Muscle layer of colon (tissue), 2 donors: Measurements from ENCODE around the gene ANO3.
"Not testable (repeated sequence)": the region's sequence is repeated elsewhere in the genome, so short reads cannot be mapped to it uniquely, and the experiment has no call there.

ENCODE experiments used
- H3K27ac ChIP-seq: one replicate; pipeline ENCODE4 v1.7.0; 2013; ENCODE audit warnings: low read depth, mild to moderate bottlenecking, low read length, moderate library complexity
- H3K27me3 ChIP-seq, 2 donors: one replicate each; pipeline ENCODE4 v1.7.0; 2013; ENCODE audit warnings: low read length in 2 of 2, mild to moderate bottlenecking in 2 of 2; ENCODE audit not compliant: insufficient read depth in 2 of 2, control insufficient read depth in 1 of 2
- H3K36me3 ChIP-seq: one replicate; pipeline ENCODE4 v1.7.0; 2013; ENCODE audit warnings: mild to moderate bottlenecking, low read length; ENCODE audit not compliant: insufficient read depth
- H3K4me1 ChIP-seq: one replicate; pipeline ENCODE4 v1.7.0; 2013; ENCODE audit warnings: mild to moderate bottlenecking, low read length; ENCODE audit not compliant: insufficient read depth
- H3K4me3 ChIP-seq, 2 donors: one replicate each; pipeline ENCODE4 v1.7.0; 2013; ENCODE audit warnings: low read length in 2 of 2, low read depth in 1 of 2, mild to moderate bottlenecking in 1 of 2, moderate library complexity in 1 of 2
- H3K9ac ChIP-seq: one replicate; pipeline ENCODE4 v1.7.0; 2013; ENCODE audit warnings: low read length
- H3K9me3 ChIP-seq: one replicate; pipeline ENCODE4 v1.7.0; 2013; ENCODE audit warnings: mild to moderate bottlenecking, low read length
- donor health status: abdominal sarcoma.
- donor health status: Adenocarcinoma of cecum.

The ANO3 gene

GRCh38 chr11:26579683-26580082 lies 247.8 kb downstream of the ANO3 start:
- no peaks in the 10 kb centered on the region for H3K27me3 ChIP-seq
- H3K9me3 ChIP-seq: no peaks in the 10 kb centered on the region
- H3K27ac ChIP-seq: no peak overlapping the region
- no peaks in the 10 kb centered on the region for H3K4me1 ChIP-seq
- H3K4me3 ChIP-seq: no peak overlapping the region
- H3K9ac ChIP-seq: no peak overlapping the region
- no peaks in the 10 kb centered on the region for H3K36me3 ChIP-seq

GRCh38 chr11:26580929-26581328 lies 249.0 kb downstream of the ANO3 start:
- Histone ChIP-seq H3K4me3 (no peak overlapping the region), H3K27me3 (no peaks in the 10 kb centered on the region), H3K27ac (no peak overlapping the region), H3K9ac (no peak overlapping the region), H3K9me3 (no peaks in the 10 kb centered on the region), H3K4me1 (no peaks in the 10 kb centered on the region), H3K36me3 (no peaks in the 10 kb centered on the region)

GRCh38 chr11:26583550-26583949 lies 251.6 kb downstream of the ANO3 start:
- Histone ChIP-seq H3K27ac (no peak overlapping the region), H3K4me3 (no peak overlapping the region), H3K27me3 (no peaks in the 10 kb centered on the region), H3K9ac (no peak overlapping the region), H3K36me3 (no peaks in the 10 kb centered on the region), H3K9me3 (no peaks in the 10 kb centered on the region), H3K4me1 (no peaks in the 10 kb centered on the region)

GRCh38 chr11:26584818-26585217 lies 252.9 kb downstream of the ANO3 start:
- no peak overlapping the region for H3K4me3 ChIP-seq
- no peaks in the 10 kb centered on the region for H3K27me3 ChIP-seq
- H3K36me3 ChIP-seq: no peaks in the 10 kb centered on the region
- H3K27ac ChIP-seq: no peak overlapping the region
- H3K9ac ChIP-seq: no peak overlapping the region
- H3K4me1 ChIP-seq: no peaks in the 10 kb centered on the region
- no peaks in the 10 kb centered on the region for H3K9me3 ChIP-seq

- no peaks in the 10 kb centered on the region for H3K9me3 ChIP-seq
- H3K36me3 ChIP-seq: no peaks in the 10 kb centered on the region
- H3K4me1 ChIP-seq: no peaks in the 10 kb centered on the region
- H3K27ac ChIP-seq: no peak overlapping the region
- no peaks in the 10 kb centered on the region for H3K27me3 ChIP-seq
- H3K4me3 ChIP-seq: no peak overlapping the region
- no peak overlapping the region for H3K9ac ChIP-seq
These were observed 255.1 kb downstream of the ANO3 start for GRCh38 chr11:26587073-26587472.

GRCh38 chr11:26593691-26594090 lies 261.8 kb downstream of the ANO3 start:
- no peaks in the 10 kb centered on the region for H3K9me3 ChIP-seq
- no peaks in the 10 kb centered on the region for H3K4me1 ChIP-seq
- H3K27ac ChIP-seq: no peak overlapping the region
- H3K4me3 ChIP-seq: no peak overlapping the region
- H3K9ac ChIP-seq: no peak overlapping the region
- no peaks in the 10 kb centered on the region for H3K27me3 ChIP-seq
- H3K36me3 ChIP-seq: no peaks in the 10 kb centered on the region

- H3K4me3 ChIP-seq, H3K27ac ChIP-seq, H3K27me3 ChIP-seq, H3K9ac ChIP-seq, H3K9me3 ChIP-seq, H3K4me1 ChIP-seq, H3K36me3 ChIP-seq: not testable (repeated sequence)
These were observed 263.4 kb downstream of the ANO3 start for GRCh38 chr11:26595207-26595865.

- not testable (repeated sequence) for H3K9ac ChIP-seq, H3K4me1 ChIP-seq, H3K27me3 ChIP-seq, H3K9me3 ChIP-seq, H3K36me3 ChIP-seq, H3K27ac ChIP-seq, H3K4me3 ChIP-seq
These were observed 265.2 kb downstream of the ANO3 start for GRCh38 chr11:26597049-26597689.

GRCh38 chr11:26597899-26598298 lies 266.0 kb downstream of the ANO3 start:
- no peaks in the 10 kb centered on the region for H3K27me3 ChIP-seq
- H3K9ac ChIP-seq: no peak overlapping the region
- H3K9me3 ChIP-seq: no peaks in the 10 kb centered on the region
- H3K36me3 ChIP-seq: no peaks in the 10 kb centered on the region
- H3K4me1 ChIP-seq: no peaks in the 10 kb centered on the region
- no peak overlapping the region for H3K4me3 ChIP-seq
- H3K27ac ChIP-seq: no peak overlapping the region

- no peak overlapping the region for H3K27ac ChIP-seq
- no peaks in the 10 kb centered on the region for H3K27me3 ChIP-seq
These were observed 267.5 kb downstream of the ANO3 start for GRCh38 chr11:26599425-26599824.

GRCh38 chr11:26599876-26600434 lies 268.0 kb downstream of the ANO3 start:
- H3K4me1 ChIP-seq: no peaks in the 10 kb centered on the region
- no peaks in the 10 kb centered on the region for H3K9me3 ChIP-seq
- no peak overlapping the region for H3K4me3 ChIP-seq
- H3K27ac ChIP-seq: no peak overlapping the region
- no peaks in the 10 kb centered on the region for H3K27me3 ChIP-seq
- H3K9ac ChIP-seq: no peak overlapping the region
- H3K36me3 ChIP-seq: no peaks in the 10 kb centered on the region

More at GRCh38 chr11:26599425-26599824, 267.5 kb downstream of the ANO3 start:
- H3K9ac ChIP-seq: no peak overlapping the region
- no peaks in the 10 kb centered on the region for H3K9me3 ChIP-seq
- no peaks in the 10 kb centered on the region for H3K4me1 ChIP-seq
- no peaks in the 10 kb centered on the region for H3K36me3 ChIP-seq
- H3K4me3 ChIP-seq: no peak overlapping the region
